Vagina (tissue), 2 donors: ENCODE results near the gene KIF26A. TPM values are rescaled to one million over a fixed set of nuclear protein-coding genes. Genes with fewer than 3 reads are reported as not detected.

ENCODE experiments used
- DNase-seq, 2 donors: peaks; one replicate each; pipeline ENCODE4 v3.0.0-alpha.2; 2017; ENCODE audit errors: extremely low spot score in 2 of 2
- H3K27ac ChIP-seq: fragments of 200-600 bp; sonication (generic); one replicate; pipeline ENCODE4 v1.5.1; 2019
- H3K27me3 ChIP-seq: fragments of 200-600 bp; sonication (generic); one replicate; pipeline ENCODE4 v1.5.1; 2019
- H3K36me3 ChIP-seq, 2 donors: fragments of 200-600 bp; sonication (generic); one replicate each; pipeline ENCODE4 v1.5.1; 2017 to 2019
- H3K4me1 ChIP-seq: fragments of 200-600 bp; sonication (generic); one replicate; pipeline ENCODE4 v1.5.1; 2019
- H3K4me3 ChIP-seq, 2 donors: fragments of 200-600 bp; sonication (generic); 1 replicate in 1 of 2; 2 replicates in 1 of 2; pipeline ENCODE4 v1.5.1; 2016 to 2019
- H3K9me3 ChIP-seq: fragments of 200-600 bp; sonication (generic); one replicate; pipeline ENCODE4 v1.5.1; 2019
- CTCF ChIP-seq, 3 experiments: fragments of 450-650 bp in 2 of 3; fragments of 200-600 bp in 1 of 3; sonication (generic) in 1 of 3; IDR thresholded peaks; one replicate each; pipeline ENCODE4 v1.5.1; 2017 to 2019; ENCODE audit warnings: antibody characterized with exemption in 3 of 3, mild to moderate bottlenecking in 2 of 3, moderate library complexity in 2 of 3
- POLR2A ChIP-seq, 2 donors: fragments of 450-650 bp; IDR thresholded peaks; one replicate each; pipeline ENCODE4 v1.6.1; 2017; ENCODE audit warnings: antibody characterized with exemption in 2 of 2, mild to moderate bottlenecking in 2 of 2, moderate library complexity in 2 of 2
- POLR2AphosphoS5 ChIP-seq, 2 donors: sonication (generic); formaldehyde crosslinking; IDR thresholded peaks; one replicate each; pipeline ENCODE4 v1.9.0; 2017; ENCODE audit warnings: antibody characterized with exemption in 2 of 2, mild to moderate bottlenecking in 2 of 2, low read depth in 1 of 2; ENCODE audit not compliant: insufficient read depth in 1 of 2
- intact Hi-C: fragments of 100-400 bp; cut with DNase I; formaldehyde crosslinking; loops from one replicate; pipeline ENCODE4 v1.15.1; 2023
- total RNA-seq: library from RNA; depleted of rRNA; stranded (reverse); fragments of >200 nt; gene quantifications from one replicate; pipeline ENCODE4 v1.2.3, GENCODE V29; 2016

The KIF26A gene
- total RNA-seq, 1 donor from 2014 or later = 2.7 TPM

DNA sequence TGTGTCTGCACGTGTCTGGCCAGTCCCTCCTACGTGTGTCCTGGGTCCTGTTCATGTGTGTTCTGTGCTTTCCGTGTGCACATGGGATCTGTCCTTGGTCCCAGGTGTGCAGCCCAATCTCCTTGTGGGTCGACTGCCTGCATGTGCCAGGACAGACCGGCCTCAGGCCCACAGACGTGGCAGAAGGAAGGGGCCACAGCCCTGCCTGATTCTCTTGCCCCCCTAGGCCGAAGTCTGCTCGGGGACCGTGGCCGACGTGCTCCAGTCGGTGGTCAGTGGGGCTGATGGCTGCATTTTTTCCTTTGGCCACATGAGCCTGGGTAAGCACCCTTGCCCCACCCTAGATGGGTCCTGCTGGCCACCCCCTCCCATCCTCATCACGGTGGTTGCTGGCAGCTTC is 34.0 kb downstream of the KIF26A start:
- TF ChIP-seq POLR2AphosphoS5 (IDR thresholded peaks at IDR 0.05; ENCODE audit: insufficient read depth in 1 of 2, low read depth in 1 of 2) (no peak), POLR2A (IDR thresholded peaks at IDR 0.05) (no peak)
- Histone ChIP-seq H3K36me3 (peaks cover 0 to 9% of the 10 kb centered on the region in 2 donors), H3K9me3 (no peaks in the 10 kb centered on the region), H3K27ac (no peak overlapping the region), H3K4me1 (no peaks in the 10 kb centered on the region), H3K27me3 (no peaks in the 10 kb centered on the region), H3K4me3 (no peak overlapping the region)
- no peak for DNase-seq
- intact Hi-C loops = no loop called here

DNA sequence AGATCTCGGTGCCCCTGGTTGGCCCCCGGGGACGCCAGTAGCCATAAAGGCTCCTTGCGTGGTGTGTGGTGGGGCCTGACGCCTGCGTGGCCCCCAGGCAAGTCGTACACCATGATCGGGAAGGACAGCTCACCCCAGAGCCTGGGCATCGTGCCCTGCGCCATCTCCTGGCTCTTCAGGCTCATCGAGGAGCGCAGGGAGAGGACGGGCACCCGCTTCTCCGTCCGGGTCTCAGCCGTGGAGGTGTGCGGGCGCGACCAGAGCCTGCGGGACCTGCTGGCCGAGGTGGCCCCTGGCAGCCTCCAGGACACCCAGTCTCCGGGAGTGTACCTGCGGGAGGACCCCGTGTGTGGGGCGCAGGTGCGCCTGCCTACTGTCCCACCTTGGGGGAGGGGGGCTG is 34.5 kb downstream of the KIF26A start:
- no peak overlapping the region for H3K4me3 ChIP-seq
- no peak overlapping the region for H3K27ac ChIP-seq
- DNase-seq = no peak
- H3K27me3 ChIP-seq = no peaks in the 10 kb centered on the region
- intact Hi-C loops = no loop called here
- H3K4me1 ChIP-seq = no peaks in the 10 kb centered on the region
- peaks cover 0 to 9% of the 10 kb centered on the region in 2 donors for H3K36me3 ChIP-seq
- H3K9me3 ChIP-seq = no peaks in the 10 kb centered on the region
- TF ChIP-seq POLR2A (IDR thresholded peaks at IDR 0.05) (no peak), POLR2AphosphoS5 (IDR thresholded peaks at IDR 0.05; ENCODE audit: insufficient read depth in 1 of 2, low read depth in 1 of 2) (no peak), CTCF (IDR thresholded peaks at IDR 0.05) (no peak)

GRCh38 chr14:104174051-104174450 is 35.7 kb downstream of the KIF26A start:
- Histone ChIP-seq H3K27ac (no peak overlapping the region), H3K36me3 (peaks cover 0 to 9% of the 10 kb centered on the region in 2 donors), H3K4me3 (no peak overlapping the region), H3K27me3 (no peaks in the 10 kb centered on the region), H3K4me1 (no peaks in the 10 kb centered on the region), H3K9me3 (no peaks in the 10 kb centered on the region)
- intact Hi-C loops = no loop called here
- no peak for TF ChIP-seq POLR2A (IDR thresholded peaks at IDR 0.05)
- TF ChIP-seq POLR2AphosphoS5 (IDR thresholded peaks at IDR 0.05; ENCODE audit: insufficient read depth in 1 of 2, low read depth in 1 of 2) = no peak
- no peak for TF ChIP-seq CTCF (IDR thresholded peaks at IDR 0.05)
- no peak for DNase-seq

GRCh38 chr14:104175041-104175440 is 36.7 kb downstream of the KIF26A start:
- no peak overlapping the region for H3K4me3 ChIP-seq
- H3K27me3 ChIP-seq = no peaks in the 10 kb centered on the region
- H3K9me3 ChIP-seq = no peaks in the 10 kb centered on the region
- no peak for TF ChIP-seq POLR2AphosphoS5 (IDR thresholded peaks at IDR 0.05; ENCODE audit: insufficient read depth in 1 of 2, low read depth in 1 of 2)
- TF ChIP-seq POLR2A (IDR thresholded peaks at IDR 0.05) = no peak
- no peak for TF ChIP-seq CTCF (IDR thresholded peaks at IDR 0.05)
- H3K36me3 ChIP-seq = peaks cover 0 to 9% of the 10 kb centered on the region in 2 donors
- no peak for DNase-seq
- no peak overlapping the region for H3K27ac ChIP-seq
- intact Hi-C loops = no loop called here
- H3K4me1 ChIP-seq = no peaks in the 10 kb centered on the region

DNA sequence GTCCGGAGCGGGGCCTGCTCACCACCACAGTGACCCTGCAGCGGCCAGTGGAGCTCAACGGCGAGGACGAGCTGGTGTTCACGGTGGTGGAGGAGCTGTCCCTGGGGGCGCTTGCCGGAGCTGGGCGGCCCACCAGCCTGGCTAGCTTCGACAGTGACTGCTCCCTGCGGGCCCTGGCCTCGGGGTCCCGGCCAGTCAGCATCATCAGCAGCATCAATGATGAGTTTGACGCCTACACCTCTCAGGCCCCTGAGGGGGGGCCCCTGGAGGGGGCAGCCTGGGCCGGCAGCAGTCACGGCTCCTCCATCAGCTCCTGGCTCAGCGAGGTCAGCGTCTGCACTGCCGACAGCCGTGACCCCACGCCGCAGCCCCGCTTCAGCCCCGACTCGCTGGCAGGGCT is 37.4 kb downstream of the KIF26A start:
- H3K27me3 ChIP-seq = no peaks in the 10 kb centered on the region
- H3K36me3 ChIP-seq = peaks cover 0 to 9% of the 10 kb centered on the region in 2 donors

More for the DNA sequence above, 37.4 kb downstream of the KIF26A start:
- no peak for DNase-seq
- TF ChIP-seq POLR2A (IDR thresholded peaks at IDR 0.05) = no peak
- no peak for TF ChIP-seq CTCF (IDR thresholded peaks at IDR 0.05)
- TF ChIP-seq POLR2AphosphoS5 (IDR thresholded peaks at IDR 0.05; ENCODE audit: insufficient read depth in 1 of 2, low read depth in 1 of 2) = no peak
- no peak overlapping the region for H3K27ac ChIP-seq
- H3K9me3 ChIP-seq = no peaks in the 10 kb centered on the region
- H3K4me1 ChIP-seq = no peaks in the 10 kb centered on the region
- intact Hi-C loops = no loop called here
- H3K4me3 ChIP-seq = no peak overlapping the region
